Stimulated activated CD4-positive, alpha-beta T cell treated with anti-CD3 and anti-CD28 coated beads, Interleukin-15, amount 100 ng/mL, for 24 hours (primary cell): ENCODE data around the gene HOXA2.

Experiments used
- DNase-seq: peaks from one replicate; pipeline ENCODE4 v3.0.0-alpha.2; 2020

HOXA2 gene

DNA sequence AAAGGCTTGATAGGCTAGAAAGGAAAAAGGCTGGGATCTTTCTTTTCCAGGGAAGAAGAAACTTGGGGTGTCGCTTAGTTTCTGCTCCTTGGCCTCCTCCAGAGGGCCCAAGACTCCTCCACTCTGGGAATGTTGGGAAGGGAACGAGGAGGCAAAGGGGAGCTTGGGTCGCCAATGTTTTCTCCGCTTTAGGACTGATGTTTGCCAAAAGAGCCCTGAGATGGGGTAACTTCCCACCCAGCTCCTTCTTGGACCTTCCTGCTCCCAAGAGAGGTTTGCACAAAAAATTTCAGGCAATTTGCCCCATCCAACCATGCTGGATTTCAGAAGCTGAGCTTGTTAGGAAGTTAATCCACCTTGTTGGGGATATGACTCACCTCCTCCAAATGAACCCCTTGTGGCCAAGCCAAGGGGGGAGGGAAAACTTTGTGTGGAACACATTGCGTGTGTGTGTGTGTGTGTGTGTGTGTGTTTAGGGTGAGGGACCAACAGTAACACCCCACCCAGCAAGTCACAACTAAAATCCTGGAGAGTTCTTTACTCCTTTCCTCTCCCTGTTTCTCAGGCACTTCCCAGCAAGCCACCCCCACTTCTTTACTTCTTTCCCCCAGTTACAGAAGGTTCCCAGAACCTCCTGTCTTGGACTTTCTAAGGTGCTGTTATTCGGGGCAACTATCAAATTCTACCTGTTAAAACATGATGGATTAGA is 8.7 kb upstream of the HOXA2 start:
- no peak for DNase-seq

DNA sequence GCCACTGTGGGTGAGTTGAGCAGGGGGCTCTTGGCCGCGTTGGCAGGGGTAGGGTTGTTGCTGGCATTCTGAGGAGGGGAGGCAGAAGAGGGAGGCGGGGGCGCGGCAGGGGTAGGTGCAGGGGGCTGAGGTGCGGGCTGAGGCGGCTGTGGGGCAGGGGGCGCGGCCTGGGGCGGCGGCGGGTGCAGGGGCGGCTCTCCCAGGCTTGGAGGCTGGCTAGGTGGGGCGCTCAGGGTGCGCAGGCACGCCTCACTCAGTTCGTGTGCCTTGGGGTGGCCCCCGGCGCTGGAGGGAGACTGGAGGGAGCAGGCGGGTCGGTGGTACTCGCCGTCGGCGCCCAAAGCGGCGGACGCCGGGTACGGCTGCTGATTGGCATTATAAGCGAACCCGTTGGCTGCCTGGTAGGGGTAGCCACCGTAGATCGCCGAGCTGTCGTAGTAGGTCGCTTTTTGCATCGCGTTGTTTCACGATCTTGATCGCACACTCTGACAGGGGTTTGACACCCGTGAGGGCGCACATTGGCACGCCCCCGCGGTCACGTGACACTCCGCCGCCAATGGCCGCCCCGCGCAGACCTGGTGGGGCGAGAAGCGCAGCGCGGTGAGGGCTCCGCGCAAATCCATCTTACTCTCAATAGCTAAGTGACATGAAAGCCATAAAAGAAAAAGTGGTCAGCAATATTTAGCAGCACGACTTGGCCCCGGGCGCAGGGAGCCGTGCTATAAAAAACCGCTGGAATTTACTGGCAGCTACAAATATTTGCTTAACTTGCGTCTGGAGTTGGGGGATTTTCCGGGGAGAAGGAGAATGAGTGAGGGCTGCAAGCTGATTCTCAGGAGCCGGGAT is 7.9 kb upstream of the HOXA2 start:
- DNase-seq, result no peak

DNA sequence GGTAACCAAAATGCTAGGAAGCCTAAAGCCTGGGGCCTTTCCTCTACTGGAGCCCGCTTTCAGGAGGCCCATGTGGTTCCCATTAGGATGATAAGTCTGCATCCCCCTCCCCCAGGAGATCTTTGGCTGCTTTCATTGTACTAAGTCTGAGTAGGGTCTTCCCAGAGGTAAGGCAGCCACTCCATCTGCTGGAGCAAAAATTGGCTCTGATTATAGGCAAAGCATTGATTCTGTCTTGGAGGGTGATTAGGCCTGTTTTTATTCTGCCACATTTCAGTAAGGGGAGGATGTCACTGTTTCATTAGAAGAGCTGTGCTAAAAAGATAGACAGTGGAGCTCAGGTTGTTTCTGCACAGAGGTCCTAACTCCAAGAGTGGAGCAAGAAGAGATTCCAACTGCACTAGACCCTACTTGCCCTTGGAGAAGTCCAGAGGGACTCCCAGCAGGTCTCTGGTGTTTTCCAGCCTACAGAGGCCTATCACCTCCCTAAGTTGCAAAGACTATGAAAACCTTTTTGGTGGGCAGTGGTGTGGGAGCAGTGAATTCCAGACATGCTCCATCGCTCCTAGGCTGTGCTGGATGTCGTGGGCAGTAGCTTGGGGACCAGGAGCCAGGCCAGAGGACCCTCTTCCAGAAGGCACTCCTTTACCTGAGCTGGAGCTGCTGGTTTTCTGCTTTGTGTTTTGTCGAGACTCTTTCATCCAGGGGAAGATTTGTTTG is 7.1 kb upstream of the HOXA2 start:
- DNase-seq, result no peak

DNA sequence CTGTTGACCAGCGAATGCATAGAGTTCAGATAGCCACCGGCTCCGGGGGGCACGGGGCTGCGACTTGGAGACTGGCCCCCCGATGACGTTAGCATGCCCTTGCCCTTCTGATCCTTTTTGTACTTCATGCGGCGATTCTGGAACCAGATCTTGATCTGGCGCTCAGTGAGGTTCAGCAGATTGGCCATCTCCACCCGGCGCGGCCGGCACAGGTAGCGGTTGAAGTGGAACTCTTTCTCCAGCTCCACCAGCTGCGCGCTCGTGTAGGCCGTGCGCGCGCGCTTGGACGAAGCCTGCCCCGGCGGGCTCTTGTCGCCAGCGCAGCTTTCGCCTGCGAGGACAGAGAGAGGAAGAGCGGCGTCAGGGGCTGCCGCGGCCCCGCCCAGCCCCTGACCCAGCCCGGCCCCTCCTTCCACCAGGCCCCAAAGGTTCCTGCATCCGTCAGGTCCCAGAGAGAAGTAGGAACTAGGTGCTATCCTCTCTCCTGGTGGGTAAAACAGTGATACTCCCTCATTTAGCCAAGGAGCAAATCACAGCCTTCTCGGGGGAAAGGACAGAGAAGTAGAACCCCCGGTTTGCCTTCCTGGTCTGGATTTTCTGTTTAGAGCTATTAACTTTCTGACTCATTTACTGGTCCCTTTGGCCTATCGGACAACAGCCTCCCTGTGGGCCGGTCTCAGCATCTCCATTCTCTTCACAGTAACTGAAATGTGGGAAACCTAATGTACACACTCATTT is 6.1 kb upstream of the HOXA2 start:
- no peak for DNase-seq

DNA sequence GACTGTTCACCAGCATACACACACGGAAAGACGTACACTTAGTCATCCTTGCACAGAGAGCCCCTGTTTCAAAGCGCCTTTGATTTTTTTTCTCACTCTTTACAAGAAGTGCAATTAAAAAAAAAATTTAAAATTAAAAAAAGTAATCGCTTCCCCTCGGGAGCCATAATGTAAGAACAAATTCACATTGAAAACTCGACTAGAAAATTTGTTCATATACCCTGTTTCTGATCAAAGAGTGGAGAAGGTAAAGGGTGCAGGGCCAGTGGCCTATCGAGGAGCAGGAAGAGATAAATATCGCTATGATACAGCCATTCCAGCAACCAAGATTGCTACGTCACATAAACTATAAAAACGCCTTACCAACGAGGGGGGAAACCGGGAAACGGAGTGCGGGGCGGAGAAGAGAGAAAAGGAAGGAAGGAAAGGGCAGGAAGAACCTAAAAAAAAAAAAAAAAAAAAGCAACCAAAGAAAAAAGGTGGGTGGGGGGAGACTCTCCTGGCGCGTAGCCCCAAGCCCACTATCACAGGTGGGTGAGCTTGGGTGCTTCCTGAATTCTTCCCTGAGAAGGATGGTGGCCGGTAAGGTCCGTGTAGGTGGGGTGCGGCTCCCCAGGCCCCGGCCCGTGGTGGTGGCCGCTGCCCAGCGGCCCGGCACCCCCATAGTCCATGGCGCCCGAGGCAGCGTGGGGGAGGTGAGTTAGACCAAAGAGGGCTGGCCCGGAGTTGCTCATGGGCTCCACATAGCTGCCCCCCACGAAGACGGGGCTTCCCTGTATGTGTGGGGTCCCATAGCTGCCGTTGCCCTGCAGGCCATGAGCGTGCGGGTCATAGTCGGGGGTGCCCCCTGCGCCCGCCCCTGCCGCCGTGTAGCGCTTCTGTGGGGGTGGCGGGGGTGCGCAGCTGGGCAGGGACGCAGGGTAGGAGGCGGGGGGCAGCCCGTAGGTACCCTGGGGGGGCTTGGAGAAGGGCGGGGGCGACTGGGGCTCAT is 5.2 kb upstream of the HOXA2 start:
- no peak for DNase-seq

DNA sequence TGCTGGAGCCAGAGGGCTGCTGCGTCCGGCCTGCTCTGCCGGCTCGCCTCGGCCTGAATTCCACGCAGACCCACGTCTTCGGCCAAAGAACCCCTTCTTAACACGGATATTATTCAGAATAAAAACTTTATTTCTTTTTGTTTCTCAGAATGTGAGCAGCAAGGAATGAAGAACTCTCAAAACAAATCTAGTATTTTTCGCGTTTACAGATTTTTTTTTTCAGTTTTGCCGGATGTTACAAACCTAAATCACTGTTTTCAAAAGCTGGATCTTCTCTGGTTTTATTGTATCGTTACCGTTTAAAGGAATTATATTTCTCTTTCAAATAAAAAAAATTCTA is 4.4 kb upstream of the HOXA2 start:
- DNase-seq, result no peak

DNA sequence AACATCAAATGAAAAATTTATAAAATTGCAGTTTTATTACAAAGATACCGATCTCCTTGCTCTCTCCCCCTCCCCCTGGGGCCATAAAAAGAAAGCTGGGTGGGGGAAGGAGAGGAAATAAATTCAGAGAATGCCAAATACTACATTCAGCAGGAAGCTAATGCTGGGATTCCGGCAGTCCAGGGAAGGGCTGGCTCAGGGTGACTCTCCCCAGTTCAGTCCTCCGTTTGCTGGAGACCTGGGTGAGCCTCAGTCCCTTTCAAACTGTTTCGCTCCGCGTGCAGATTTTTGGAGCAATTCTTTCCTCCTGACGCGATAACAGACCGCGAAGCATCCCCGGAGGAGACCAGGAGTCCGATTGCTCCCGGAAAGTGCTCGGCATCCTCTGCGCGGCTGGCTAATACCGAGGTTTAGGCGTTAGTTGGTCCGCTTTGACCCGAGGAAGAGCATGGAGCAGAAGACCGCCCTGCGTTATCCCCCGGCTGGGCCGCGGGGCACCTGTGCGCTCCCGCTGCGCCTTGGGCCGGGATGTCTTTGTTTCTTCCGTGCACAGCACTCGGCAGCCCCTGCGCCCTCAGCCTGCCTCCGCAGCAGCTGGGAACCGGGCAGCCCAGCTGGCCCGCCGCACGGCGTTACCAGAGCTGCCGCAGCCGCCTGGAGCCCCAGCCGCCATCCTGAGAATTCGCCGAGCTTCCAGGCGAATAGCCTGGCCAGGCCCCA is 3.9 kb upstream of the HOXA2 start:
- DNase-seq, result no peak

DNA sequence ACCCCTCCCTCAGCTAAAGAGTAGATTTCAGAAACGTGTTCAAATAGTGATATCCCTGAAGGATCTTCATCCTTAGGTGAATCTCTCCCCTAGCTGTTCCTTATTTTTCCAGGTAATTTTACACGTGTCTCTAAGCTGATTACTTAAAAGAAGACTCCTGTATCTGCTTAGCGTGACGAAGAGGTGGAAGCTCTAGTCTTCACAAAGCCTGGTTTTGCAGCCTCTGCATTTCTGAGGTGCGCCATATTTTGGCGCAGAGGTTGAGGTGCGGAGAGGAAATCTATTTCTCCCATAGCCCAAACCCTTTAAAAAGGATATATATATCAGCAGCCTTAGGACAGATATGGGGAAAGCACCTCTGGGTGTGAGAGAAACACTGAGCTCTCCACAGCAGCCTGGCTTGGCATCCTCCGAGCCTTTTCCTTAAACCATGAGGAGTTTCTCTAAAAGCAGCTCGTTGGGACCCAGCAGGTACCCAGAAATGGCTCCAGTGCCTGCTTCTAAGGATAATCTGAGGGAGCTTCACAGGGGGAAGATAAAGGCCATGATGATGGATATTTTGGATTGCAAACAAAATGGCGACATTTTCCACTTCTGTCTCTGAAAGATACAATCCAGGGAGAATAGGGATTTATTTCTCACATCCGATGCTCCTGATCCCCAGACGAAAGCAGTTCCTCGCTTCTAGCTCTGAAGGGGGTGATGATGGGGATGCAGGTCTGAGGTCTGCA is 3.0 kb upstream of the HOXA2 start:
- DNase-seq, result no peak

DNA sequence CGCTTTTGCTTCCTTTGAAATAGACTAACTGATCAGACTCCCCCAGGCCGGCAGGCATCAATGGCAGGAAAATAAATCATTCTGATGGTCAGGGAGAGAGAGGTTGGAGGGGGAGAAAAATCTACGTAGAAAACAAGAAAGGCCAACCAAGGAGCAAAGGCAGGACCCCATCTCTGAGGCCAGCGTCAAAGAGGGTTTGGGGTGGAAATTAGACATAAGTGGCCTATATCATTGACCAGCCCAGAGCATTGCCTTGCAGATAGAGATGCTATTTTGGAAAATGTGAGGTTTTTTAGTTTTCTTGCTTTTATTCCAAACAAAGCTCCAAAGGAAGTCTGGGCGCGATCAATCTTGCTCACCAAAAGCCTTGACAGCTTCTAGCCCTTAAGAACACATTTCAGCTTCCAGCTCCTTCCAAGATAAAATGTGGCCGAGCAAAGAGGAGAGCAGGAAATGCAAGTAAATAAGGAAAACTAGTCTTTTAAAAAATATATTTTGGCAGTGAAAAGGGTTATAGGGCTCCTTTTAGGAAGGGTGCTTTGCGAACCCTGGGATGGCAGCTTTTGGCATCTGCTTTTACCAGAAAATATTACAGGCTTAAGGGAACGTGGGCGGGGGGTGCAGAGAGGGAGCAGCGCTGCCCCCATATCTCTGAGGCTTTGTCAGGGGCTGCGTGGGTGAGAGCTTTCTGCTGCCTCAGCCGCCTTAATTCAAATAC is 2.0 kb upstream of the HOXA2 start:
- no peak for DNase-seq

DNA sequence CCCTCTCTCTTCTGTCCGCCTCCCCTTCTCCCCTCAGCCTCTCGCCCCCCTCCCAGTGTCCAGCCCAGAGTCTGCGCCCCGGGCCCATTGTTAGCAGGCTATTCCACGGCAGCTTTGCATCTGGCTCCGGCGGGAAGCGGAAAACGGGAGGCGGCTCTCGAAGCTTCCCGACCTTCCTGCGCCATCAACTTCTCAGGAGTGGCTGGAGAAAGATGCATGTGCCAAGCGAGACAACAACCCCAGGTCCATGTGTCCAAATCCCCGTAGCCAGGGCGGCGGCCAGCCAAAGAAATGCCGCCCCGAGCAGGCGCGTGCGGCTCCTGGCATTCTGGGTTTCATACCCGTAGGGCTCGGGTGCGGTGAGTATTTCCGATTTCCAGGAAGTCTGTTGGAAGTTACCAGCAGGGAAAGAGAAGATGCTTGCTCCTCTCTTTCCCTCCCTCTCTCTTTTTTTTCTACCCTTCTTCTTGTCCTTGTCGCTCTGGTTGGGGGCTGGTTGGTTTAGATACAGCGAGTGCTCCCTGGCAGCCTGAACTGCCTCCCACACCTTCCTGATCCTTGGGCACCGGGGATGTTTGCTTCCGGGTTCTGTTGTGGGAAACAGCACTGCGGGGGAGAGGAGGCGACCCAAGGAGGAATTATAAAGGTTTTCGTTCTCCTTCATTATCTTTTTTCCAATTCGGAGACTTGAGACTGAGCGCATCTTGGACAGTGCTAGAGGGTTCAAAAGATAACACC is 1.2 kb upstream of the HOXA2 start:
- DNase-seq, result no peak

DNA sequence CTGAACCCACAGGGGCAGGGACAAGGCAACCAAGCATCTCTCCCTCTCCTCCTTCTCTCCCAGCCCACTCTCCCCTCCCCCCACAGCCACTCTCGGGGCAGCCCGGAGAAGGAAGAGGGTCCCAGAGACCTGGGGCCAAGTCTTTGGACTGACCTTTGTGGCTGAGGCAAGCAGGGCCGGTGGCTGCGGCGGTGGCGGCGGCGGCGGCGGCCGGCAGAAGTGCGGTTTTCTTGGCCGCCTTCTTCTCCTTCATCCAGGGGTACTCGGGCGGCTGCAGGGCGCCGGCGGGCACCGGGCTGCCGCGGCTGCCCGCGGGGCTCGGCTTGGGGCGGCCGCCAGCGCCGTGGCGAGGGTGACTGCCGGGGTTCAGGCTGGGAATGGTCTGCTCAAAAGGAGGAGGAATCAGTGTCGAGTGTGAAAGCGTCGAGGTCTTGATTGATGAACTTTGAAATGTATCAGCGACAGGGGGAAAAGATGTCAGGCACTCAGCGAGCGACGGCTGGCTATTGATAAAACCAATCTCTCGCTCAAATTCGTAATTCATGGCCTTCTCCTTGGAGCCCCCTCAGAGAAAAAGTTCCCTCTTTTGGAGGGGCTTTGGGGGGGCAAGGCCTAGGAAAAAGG is 414 bp downstream of the HOXA2 start:
- DNase-seq, result no peak

DNA sequence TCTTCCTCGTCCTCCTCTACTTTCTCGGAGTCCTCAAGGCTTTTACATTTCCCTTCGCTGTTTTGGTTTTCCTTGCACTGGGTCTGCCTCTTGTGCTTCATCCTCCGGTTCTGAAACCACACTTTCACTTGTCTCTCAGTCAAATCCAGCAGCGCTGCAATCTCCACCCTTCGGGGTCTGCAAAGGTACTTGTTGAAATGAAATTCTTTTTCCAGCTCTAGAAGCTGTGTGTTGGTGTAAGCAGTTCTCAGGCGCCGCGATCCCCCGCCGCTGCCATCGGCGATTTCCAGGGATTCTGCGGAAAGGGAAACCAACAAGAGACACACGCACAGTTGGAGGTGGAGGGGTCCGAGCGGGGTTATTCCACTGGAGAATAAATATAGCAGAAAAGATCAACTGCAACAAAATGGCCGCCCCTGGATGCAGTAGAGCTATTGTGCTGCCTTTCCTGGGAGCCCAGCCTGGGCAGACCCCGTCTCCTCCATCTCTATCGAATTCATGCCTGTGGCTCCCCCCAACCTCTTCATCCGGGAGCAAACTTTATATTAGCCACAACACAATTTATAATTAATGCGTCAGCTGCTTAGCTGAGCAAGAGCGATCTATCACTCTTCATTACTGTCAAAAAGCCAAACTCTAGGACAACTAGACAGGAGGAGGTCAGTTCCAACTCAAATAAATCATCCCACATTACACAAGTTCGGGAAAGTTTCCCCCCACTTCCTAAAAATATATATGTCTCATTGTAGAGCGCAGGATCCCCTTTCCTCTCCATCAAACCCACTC is 1.1 kb downstream of the HOXA2 start:
- no peak for DNase-seq

DNA sequence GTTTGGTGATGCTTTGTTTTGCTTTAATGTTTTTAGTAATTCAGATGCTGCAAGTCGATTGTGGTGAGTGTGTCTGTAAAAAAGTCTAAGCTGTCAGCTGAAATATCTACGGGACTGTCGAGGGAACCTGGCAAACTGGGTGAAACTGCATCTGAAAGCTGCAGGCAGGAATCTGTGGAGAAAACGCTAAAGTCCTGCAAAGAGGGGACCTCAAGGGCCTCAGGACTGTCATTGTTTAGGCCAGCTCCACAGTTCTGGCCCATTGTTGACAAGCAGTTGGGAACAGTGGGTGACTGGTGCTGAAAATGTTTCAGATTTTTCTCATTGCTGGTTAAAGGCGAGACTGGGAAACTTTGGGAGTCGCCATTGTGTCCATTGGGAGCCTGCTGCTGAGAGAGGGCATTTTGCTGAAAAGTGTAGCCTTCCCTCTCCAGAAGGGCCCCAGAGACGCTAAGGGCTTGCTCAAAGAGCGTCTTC is 1.8 kb downstream of the HOXA2 start:
- DNase-seq, result no peak

DNA sequence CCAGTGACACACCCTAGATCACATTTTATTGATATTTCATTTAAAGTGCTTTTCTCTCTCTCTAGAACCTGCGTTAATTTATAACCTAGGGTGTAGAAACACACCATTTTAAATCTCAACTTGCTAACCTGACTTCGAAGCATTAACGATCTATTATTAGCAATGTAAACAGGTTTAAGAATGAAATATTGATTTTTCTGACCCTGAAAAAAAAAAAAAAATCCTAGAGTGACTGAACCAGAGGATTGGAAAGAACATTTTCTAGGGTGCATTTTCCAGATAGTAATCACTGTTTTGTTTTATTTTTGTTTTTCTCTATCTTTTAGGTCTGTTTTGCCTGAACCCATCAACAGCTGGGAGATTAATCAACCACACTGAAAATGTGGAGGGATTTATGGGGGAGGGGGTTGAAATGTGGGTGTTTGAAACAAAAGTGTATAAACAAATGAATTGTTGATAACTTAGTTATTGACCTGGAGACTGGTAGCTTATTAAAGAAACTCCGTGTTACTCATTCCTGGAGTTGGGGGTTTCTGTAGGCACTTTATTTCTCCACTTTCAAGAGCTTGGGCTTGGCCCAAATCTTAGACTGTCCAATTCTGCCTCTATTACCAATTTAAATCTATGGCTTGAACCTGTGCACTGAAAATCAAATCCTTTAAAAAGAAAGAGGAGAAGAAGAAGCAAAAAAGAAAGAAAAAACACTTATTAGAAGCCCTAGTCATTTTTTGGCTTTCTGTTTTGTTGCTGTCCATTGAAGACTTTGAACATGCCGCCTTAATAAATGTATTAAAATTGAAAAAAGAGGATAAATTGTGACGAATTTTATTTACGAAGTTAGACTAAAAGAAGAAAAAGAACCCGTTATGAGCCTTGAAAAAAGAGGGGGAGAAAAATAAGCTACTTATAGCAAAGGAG is 2.8 kb downstream of the HOXA2 start:
- no peak for DNase-seq

DNA sequence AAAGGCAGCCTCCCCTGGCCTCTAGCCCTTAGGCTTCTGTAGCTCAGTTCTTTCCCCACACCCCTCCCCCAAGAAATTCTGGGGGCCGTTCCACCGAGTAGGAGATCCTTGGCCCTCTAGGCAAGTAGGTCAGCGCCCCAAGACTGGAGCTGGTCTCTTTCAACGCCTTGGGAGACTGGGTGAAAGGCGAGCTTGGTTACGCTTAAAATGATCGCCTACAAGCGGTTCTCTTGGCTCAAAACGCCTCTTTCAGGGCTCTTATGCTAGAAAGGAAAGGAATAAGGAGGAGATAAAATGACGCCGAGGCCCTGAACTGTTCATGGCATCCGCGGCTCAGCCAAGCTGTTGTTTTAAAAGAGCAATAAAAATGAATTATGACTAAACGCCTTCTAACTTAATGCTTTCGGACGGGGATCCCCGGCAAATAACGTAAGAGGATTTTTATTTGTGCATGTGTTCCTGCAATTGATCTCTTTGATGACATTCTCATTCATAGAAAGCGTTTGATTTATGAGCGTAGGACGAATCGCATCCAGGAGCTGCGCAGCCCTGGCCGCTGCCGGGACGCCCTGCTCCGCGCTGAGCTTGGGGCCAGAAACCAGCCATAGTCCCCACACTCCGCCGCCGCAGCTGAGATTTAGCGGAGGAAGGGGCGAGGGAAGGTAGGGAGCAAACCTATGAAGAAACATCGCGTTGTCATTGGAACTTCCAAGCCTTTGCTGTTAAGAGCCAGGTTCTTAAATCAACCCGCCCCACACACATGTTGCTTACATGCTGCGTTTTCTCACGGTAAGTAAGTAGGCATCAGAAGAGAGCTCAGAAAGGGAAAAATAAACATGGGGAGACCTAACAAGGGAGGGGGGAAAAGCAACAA is 3.7 kb downstream of the HOXA2 start:
- no peak for DNase-seq
